MM.1S (cell line): ENCODE results near the gene GTPBP4.

ENCODE experiments used
- EZH2 ChIP-seq: fragments of 300-600 bp; sonication (generic); optimal IDR thresholded peaks from 2 replicates; pipeline ENCODE3; 2017; ENCODE audit warnings: low read depth, mild to moderate bottlenecking, antibody characterized with exemption, low read length, mixed read lengths
- TF ChIP-seq, protein P1 (sequence below): fragments of 300-600 bp; sonication (generic); IDR thresholded peaks from 2 replicates; pipeline ENCODE4 v1.5.1; 2016; ENCODE audit warnings: antibody characterized with exemption, low read length, mixed read lengths

DNA sequence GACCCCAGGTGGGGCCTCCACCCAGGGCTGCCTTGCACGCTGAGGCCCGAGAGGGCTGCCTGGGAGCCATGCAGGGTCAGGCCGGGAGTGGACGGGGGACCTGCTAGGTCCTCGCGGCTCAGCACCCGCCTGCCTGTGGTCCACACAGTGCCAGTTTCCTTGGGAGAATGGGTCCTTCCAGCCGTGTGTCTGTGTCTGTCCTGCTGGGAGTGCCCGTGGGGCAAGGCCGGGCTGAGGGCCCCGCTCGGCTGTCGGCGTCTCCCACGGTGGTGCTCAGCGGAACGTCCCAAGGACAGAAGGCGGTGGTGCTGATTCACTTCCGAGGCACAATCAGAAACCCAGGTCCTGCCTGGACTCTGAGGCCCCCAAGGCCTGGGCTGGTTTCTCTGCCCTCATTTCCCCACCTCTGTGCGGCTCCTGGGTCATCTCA, 23.2 kb upstream of the GTPBP4 start:
- TF ChIP-seq, protein P1, sequence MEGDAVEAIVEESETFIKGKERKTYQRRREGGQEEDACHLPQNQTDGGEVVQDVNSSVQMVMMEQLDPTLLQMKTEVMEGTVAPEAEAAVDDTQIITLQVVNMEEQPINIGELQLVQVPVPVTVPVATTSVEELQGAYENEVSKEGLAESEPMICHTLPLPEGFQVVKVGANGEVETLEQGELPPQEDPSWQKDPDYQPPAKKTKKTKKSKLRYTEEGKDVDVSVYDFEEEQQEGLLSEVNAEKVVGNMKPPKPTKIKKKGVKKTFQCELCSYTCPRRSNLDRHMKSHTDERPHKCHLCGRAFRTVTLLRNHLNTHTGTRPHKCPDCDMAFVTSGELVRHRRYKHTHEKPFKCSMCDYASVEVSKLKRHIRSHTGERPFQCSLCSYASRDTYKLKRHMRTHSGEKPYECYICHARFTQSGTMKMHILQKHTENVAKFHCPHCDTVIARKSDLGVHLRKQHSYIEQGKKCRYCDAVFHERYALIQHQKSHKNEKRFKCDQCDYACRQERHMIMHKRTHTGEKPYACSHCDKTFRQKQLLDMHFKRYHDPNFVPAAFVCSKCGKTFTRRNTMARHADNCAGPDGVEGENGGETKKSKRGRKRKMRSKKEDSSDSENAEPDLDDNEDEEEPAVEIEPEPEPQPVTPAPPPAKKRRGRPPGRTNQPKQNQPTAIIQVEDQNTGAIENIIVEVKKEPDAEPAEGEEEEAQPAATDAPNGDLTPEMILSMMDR = no peak
- TF ChIP-seq EZH2 = no peak
